Thoracic aorta (tissue), 2 donors: ENCODE results near the gene SARM1. TPM values are rescaled to one million over a fixed set of nuclear protein-coding genes. Genes with fewer than 3 reads are reported as not detected.

Source experiments
- ATAC-seq: fragments of 150-250 bp; one replicate; pipeline ENCODE4 v1.8.0; 2017; ENCODE audit warnings: low read depth; ENCODE audit not compliant: insufficient number of reproducible peaks, low FRiP score
- DNase-seq: peaks from one replicate; pipeline ENCODE4 v3.0.0-alpha.2; 2020; ENCODE audit warnings: low spot score
- H3K27ac ChIP-seq, 2 donors: fragments of 200-600 bp; sonication (generic); 1 replicate in 1 of 2; 2 replicates in 1 of 2; pipeline ENCODE4 v1.5.1; 2016; ENCODE audit warnings: mild to moderate bottlenecking in 2 of 2, moderate library complexity in 2 of 2
- H3K27me3 ChIP-seq: fragments of 200-600 bp; sonication (generic); replicated peaks from 2 replicates; pipeline ENCODE4 v1.6.0; 2016; ENCODE audit warnings: mild to moderate bottlenecking; ENCODE audit not compliant: insufficient read depth
- H3K36me3 ChIP-seq: fragments of 200-600 bp; sonication (generic); one replicate; pipeline ENCODE4 v1.5.1; 2016
- H3K4me1 ChIP-seq, 2 donors: fragments of 200-600 bp; sonication (generic); 1 replicate in 1 of 2; 2 replicates in 1 of 2; pipeline versions ENCODE4 v1.5.1 to v1.6.0; 2016; ENCODE audit warnings: low read depth in 2 of 2, mild to moderate bottlenecking in 1 of 2; ENCODE audit not compliant: control insufficient read depth in 1 of 2
- H3K4me3 ChIP-seq: fragments of 200-600 bp; sonication (generic); 2 replicates; pipeline ENCODE4 v1.5.1; 2016; ENCODE audit warnings: mild to moderate bottlenecking
- H3K9me3 ChIP-seq: fragments of 200-600 bp; sonication (generic); 2 replicates; pipeline ENCODE4 v1.5.1; 2016
- CTCF ChIP-seq: fragments of 200-600 bp; sonication (generic); IDR thresholded peaks from one replicate; pipeline ENCODE4 v1.5.1; 2019; ENCODE audit warnings: antibody characterized with exemption
- total RNA-seq, 2 donors: library from RNA; depleted of rRNA; stranded (reverse); fragments of >200 nt; gene quantifications; one replicate each; pipeline versions ENCODE4 v1.1.0 to v1.2.3, GENCODE V29; 2016

Gene SARM1
- total RNA-seq, 2 donors from 2014 or later = 19.5 to 24.1 TPM

GRCh38 chr17:28368306-28368831 lies 3.1 kb upstream of the SARM1 start:
- Histone ChIP-seq H3K27me3 (no peaks in the 10 kb centered on the region), H3K27ac (no peak overlapping the region), H3K4me3 (no peak overlapping the region), H3K9me3 (no peaks in the 10 kb centered on the region), H3K4me1 (peaks cover 9 to 26% of the 10 kb centered on the region in 2 donors), H3K36me3 (peaks cover 10% of the 10 kb centered on the region)
- no peak for TF ChIP-seq CTCF
- DNase-seq (no peak), ATAC-seq (no peak)

GRCh38 chr17:28368915-28369683 lies 2.4 kb upstream of the SARM1 start:
- no peak overlapping the region for H3K27ac ChIP-seq
- H3K4me3 ChIP-seq = no peak overlapping the region
- no peaks in the 10 kb centered on the region for H3K9me3 ChIP-seq
- TF ChIP-seq CTCF = no peak
- H3K27me3 ChIP-seq = no peaks in the 10 kb centered on the region
- ATAC-seq = no peak
- H3K36me3 ChIP-seq = peaks cover 3% of the 10 kb centered on the region
- peaks cover 11 to 28% of the 10 kb centered on the region in 2 donors for H3K4me1 ChIP-seq
- no peak for DNase-seq

- no peak for TF ChIP-seq CTCF
- peaks cover 11 to 28% of the 10 kb centered on the region in 2 donors for H3K4me1 ChIP-seq
- no peaks in the 10 kb centered on the region for H3K27me3 ChIP-seq
- H3K9me3 ChIP-seq = no peaks in the 10 kb centered on the region
- DNase-seq (no peak), ATAC-seq (no peak)
- no peaks in the 10 kb centered on the region for H3K36me3 ChIP-seq
- H3K4me3 ChIP-seq = no peak overlapping the region
- H3K27ac ChIP-seq = peak overlapping the region in 1 of 2 donors; percentile 70
Measured at GRCh38 chr17:28369684-28370034, 1.8 kb upstream of the SARM1 start.

GRCh38 chr17:28370035-28370743 lies 1.3 kb upstream of the SARM1 start, which contains the start of gene VTN:
TSS of gene VTN (minus strand) at chr17:28370307. CDS start at chr17:28370203, 104 bp downstream.
- Histone ChIP-seq H3K9me3 (no peaks in the 10 kb centered on the region), H3K4me3 (peak within 1 kb of the TSS; percentile 73), H3K4me1 (peaks cover 11 to 28% of the 10 kb centered on the region in 2 donors), H3K27me3 (no peaks in the 10 kb centered on the region), H3K36me3 (no peaks in the 10 kb centered on the region), H3K27ac (peak within 1 kb of the TSS; percentile 57 to 70)
- ATAC-seq = no peak
- TF ChIP-seq CTCF = no peak
- DNase-seq = no peak

GRCh38 chr17:28370744-28371103 lies 770 bp upstream of the SARM1 start:
- H3K9me3 ChIP-seq = no peaks in the 10 kb centered on the region
- no peak for TF ChIP-seq CTCF
- H3K27ac ChIP-seq = peak overlapping the region; percentile 57 to 70
- peak overlapping the region; percentile 73 for H3K4me3 ChIP-seq
- no peaks in the 10 kb centered on the region for H3K27me3 ChIP-seq
- H3K4me1 ChIP-seq = peaks cover 11 to 28% of the 10 kb centered on the region in 2 donors
- no peak for DNase-seq
- H3K36me3 ChIP-seq = no peaks in the 10 kb centered on the region
- no peak for ATAC-seq
